ENCODE data around the gene BCL3.

The BCL3 gene

GRCh38 chr19:44735011-44735410, 13.5 kb upstream of the BCL3 start:
- in situ Hi-C loops (cut with MboI; ENCODE audit: low pct_unique_long_range_greater_than_20kb, low sequenced_read_pairs, unreplicated experiment): no loop called here
- TF ChIP-seq, protein P1, sequence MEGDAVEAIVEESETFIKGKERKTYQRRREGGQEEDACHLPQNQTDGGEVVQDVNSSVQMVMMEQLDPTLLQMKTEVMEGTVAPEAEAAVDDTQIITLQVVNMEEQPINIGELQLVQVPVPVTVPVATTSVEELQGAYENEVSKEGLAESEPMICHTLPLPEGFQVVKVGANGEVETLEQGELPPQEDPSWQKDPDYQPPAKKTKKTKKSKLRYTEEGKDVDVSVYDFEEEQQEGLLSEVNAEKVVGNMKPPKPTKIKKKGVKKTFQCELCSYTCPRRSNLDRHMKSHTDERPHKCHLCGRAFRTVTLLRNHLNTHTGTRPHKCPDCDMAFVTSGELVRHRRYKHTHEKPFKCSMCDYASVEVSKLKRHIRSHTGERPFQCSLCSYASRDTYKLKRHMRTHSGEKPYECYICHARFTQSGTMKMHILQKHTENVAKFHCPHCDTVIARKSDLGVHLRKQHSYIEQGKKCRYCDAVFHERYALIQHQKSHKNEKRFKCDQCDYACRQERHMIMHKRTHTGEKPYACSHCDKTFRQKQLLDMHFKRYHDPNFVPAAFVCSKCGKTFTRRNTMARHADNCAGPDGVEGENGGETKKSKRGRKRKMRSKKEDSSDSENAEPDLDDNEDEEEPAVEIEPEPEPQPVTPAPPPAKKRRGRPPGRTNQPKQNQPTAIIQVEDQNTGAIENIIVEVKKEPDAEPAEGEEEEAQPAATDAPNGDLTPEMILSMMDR (IDR thresholded peaks at IDR 0.05; ENCODE audit: extremely low read depth, insufficient read depth, missing control alignments): no peak
- no peak for DNase-seq (ENCODE audit: low spot score)

DNA sequence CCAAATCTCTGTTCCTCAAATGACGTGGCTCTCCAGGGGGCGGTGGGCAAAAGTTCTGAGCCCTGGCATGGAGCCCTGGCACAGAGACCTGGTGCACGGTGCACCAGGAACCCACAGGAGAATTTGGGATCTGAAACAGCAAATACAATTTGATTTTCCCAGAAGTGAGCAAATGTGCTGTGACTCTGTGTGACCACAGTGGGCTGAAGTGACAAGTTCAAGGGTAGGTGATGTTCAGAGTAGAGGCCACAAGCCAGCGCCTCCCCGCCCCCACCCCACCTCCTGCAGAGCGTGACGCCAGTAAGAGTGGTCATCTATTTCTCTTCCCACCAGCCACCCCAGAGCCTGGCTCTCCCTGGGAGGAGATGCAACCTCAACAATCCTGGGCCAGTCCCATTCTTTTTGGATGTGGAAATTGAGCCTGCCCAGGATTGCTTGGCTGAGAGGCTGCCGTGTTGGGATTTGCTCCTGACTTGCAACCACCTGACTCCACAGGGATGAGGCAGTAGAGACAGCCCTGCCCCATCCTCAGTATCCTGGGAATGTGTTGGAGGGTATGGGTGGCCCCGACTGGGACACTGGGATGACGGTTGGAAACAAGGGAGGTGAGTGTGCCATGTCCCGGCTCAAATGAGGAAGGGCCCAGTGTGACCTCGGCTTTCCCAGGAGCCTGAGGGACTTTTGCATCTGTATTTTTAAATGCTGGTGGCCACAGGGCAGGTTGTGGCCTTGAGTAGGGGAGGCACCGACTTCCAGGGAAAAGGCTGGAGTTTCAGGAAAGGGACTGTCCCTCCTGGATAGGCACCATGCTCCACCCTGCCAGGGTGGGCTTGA, 11.1 kb upstream of the BCL3 start:
- peak; percentile 45 for DNase-seq (ENCODE audit: low spot score)
- TF ChIP-seq, protein P1 (IDR thresholded peaks at IDR 0.05; ENCODE audit: extremely low read depth, insufficient read depth, missing control alignments): no peak
- in situ Hi-C loops (cut with MboI; ENCODE audit: low pct_unique_long_range_greater_than_20kb, low sequenced_read_pairs, unreplicated experiment): no loop called here

- DNase-seq (ENCODE audit: low spot score): no peak
- in situ Hi-C loops (cut with MboI; ENCODE audit: low pct_unique_long_range_greater_than_20kb, low sequenced_read_pairs, unreplicated experiment): no loop called here
- TF ChIP-seq, protein P1 (IDR thresholded peaks at IDR 0.05; ENCODE audit: extremely low read depth, insufficient read depth, missing control alignments): no peak
Observed at GRCh38 chr19:44738136-44738535, 10.4 kb upstream of the BCL3 start.

- TF ChIP-seq, protein P1 (IDR thresholded peaks at IDR 0.05; ENCODE audit: extremely low read depth, insufficient read depth, missing control alignments): no peak
- in situ Hi-C loops (cut with MboI; ENCODE audit: low pct_unique_long_range_greater_than_20kb, low sequenced_read_pairs, unreplicated experiment): no loop called here
Observed at GRCh38 chr19:44738603-44739558, 9.6 kb upstream of the BCL3 start.

DNA sequence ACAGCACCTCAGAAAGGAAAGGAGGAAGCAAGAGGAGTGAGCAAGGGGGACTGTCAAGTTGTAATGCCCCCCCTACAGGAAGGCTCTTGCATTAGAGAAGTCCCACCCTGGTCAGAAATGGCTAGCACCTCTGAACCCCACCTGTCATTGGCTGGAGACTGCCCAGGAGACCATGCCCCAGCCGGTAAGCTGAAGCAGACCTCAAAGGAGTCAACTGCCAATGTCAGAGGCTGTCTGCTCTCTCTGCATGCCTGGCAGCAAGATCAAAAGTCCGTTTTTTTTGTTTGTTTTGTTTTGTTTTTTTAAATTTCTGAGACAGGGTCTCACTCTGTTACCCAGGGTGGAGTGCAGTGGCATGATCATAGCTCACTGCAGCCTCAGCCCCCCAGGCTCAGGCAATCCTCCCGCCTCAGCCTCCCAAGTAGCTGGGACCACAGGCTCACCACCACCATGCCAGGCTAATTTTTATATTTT, 8.1 kb upstream of the BCL3 start:
- no peak for DNase-seq (ENCODE audit: low spot score)
- in situ Hi-C loops (cut with MboI; ENCODE audit: low pct_unique_long_range_greater_than_20kb, low sequenced_read_pairs, unreplicated experiment): no loop called here
- TF ChIP-seq, protein P1 (IDR thresholded peaks at IDR 0.05; ENCODE audit: extremely low read depth, insufficient read depth, missing control alignments): peak; percentile 24

More at GRCh38 chr19:44738603-44739558, 9.6 kb upstream of the BCL3 start:
- DNase-seq (ENCODE audit: low spot score): no peak

GRCh38 chr19:44741258-44741731, 7.2 kb upstream of the BCL3 start:
- TF ChIP-seq, protein P1 (IDR thresholded peaks at IDR 0.05; ENCODE audit: extremely low read depth, insufficient read depth, missing control alignments): no peak
- in situ Hi-C loops (cut with MboI; ENCODE audit: low pct_unique_long_range_greater_than_20kb, low sequenced_read_pairs, unreplicated experiment): no loop called here
- DNase-seq (ENCODE audit: low spot score): no peak
